T-cell (primary cell): Measurements from ENCODE around the gene CNGA2. TPM values are rescaled to one million over a fixed set of nuclear protein-coding genes. Genes with fewer than 3 reads are reported as not detected.

ENCODE experiments used
- ATAC-seq, 4 experiments: fragments of 200-7000 bp in 3 of 4; fragments of 150-1000 bp in 1 of 4; cut with Tn5 transposase; replicated peaks in 1 of 4; 1 replicate in 3 of 4; 2 replicates in 1 of 4; pipeline ENCODE4 v1.10.0; 2021; ENCODE audit warnings: moderate library complexity in 3 of 4, mild to moderate bottlenecking in 2 of 4, moderate number of reproducible peaks in 1 of 4
- CTCF ChIA-PET, 2 donors: fragments of 300-600 bp; sonication (Branson Sonifier 250); formaldehyde crosslinking; loops; one replicate each; lab custom pipeline; 2022; ENCODE audit warnings: antibody characterized with exemption in 2 of 2; lab: Charles Lee
- POLR2A ChIA-PET, 2 donors: fragments of 300-600 bp; sonication (Branson Sonifier 250); formaldehyde crosslinking; loops; one replicate each; lab custom pipeline; 2022; ENCODE audit warnings: antibody characterized with exemption in 2 of 2; lab: Charles Lee
- DNase-seq, 35 experiments: peaks; one replicate each; pipeline versions ENCODE4 v3.0.0 to v3.0.0-alpha.2; 2013 to 2023
- H3K27ac ChIP-seq: one replicate; pipeline ENCODE4 v1.5.1; 2013; ENCODE audit warnings: low read length
- H3K27me3 ChIP-seq, 2 experiments: replicated peaks in 1 of 2; 1 replicate in 1 of 2; 2 replicates in 1 of 2; pipeline versions ENCODE4 v1.6.1 to v1.7.0; 2013; ENCODE audit warnings: low read length in 1 of 2, mixed read lengths in 1 of 2; ENCODE audit not compliant: control insufficient read depth in 2 of 2, insufficient read depth in 2 of 2; ENCODE audit errors: extremely low read depth in 1 of 2
- H3K36me3 ChIP-seq, 2 donors: 1 replicate in 1 of 2; 2 replicates in 1 of 2; pipeline versions ENCODE4 v1.6.1 to v1.7.0; 2013; ENCODE audit warnings: low read length in 1 of 2; ENCODE audit not compliant: control insufficient read depth in 2 of 2, insufficient read depth in 1 of 2; ENCODE audit errors: extremely low read depth in 1 of 2
- H3K4me1 ChIP-seq, 2 experiments: 1 replicate in 1 of 2; 2 replicates in 1 of 2; pipeline versions ENCODE4 v1.6.1 to v1.7.0; 2013; ENCODE audit warnings: low read length in 2 of 2, mixed read lengths in 1 of 2; ENCODE audit not compliant: insufficient read depth in 2 of 2, control insufficient read depth in 1 of 2; ENCODE audit errors: extremely low read depth in 1 of 2
- H3K4me3 ChIP-seq, 2 donors: 1 replicate in 1 of 2; 2 replicates in 1 of 2; pipeline versions ENCODE4 v1.5.1 to v1.7.0; 2013; ENCODE audit warnings: mild to moderate bottlenecking in 2 of 2, low read length in 1 of 2, moderate library complexity in 1 of 2; ENCODE audit not compliant: control insufficient read depth in 1 of 2; ENCODE audit errors: extremely low read depth in 1 of 2
- H3K9me3 ChIP-seq: 2 replicates; pipeline ENCODE4 v1.7.0; 2013
- H3K27ac Mint-ChIP-seq, 2 donors: one replicate each; pipeline ENCODE4 v1.8.0; 2020 to 2021; ENCODE audit warnings: mild to moderate bottlenecking in 2 of 2, mixed read lengths in 2 of 2
- H3K27me3 Mint-ChIP-seq, 2 donors: one replicate each; pipeline ENCODE4 v1.8.0; 2021 to 2022; ENCODE audit warnings: mixed read lengths in 2 of 2
- H3K36me3 Mint-ChIP-seq: one replicate; pipeline ENCODE4 v1.8.0; 2021; ENCODE audit warnings: mixed read lengths
- H3K4me1 Mint-ChIP-seq, 3 donors: one replicate each; pipeline ENCODE4 v1.8.0; 2020 to 2022; ENCODE audit warnings: mixed read lengths in 3 of 3, mild to moderate bottlenecking in 1 of 3
- H3K4me3 Mint-ChIP-seq, 3 donors: one replicate each; pipeline ENCODE4 v1.8.0; 2020 to 2022; ENCODE audit warnings: mild to moderate bottlenecking in 3 of 3, mixed read lengths in 3 of 3, moderate library complexity in 3 of 3
- H3K9me3 Mint-ChIP-seq, 3 donors: one replicate each; pipeline ENCODE4 v1.8.0; 2020 to 2022; ENCODE audit warnings: mixed read lengths in 3 of 3
- WGBS: methylation state at CpG from one replicate; pipeline ENCODE4 v1.1.5; 2013; ENCODE audit warnings: missing lambda C conversion rate; ENCODE audit not compliant: insufficient coverage; 5-methylcytosine and 5-hydroxymethylcytosine counted together
- total RNA-seq, 35 experiments: library from RNA in 6 of 35; stranded (reverse) in 6 of 35; fragments of 120-200 nt in 1 of 35; gene quantifications; one replicate each; pipeline versions ENCODE4 v1.2.1 to v1.2.4 and lab custom pipeline; 2013 to 2026

Gene CNGA2
- total RNA-seq, 5 donors from 2014 or later (not counting 1 experiment from before 2014, with no cell fraction given) = not detected

- ATAC-seq = no peak
- Histone ChIP-seq H3K4me1 (no peaks in the 10 kb centered on the region), H3K4me3 (no peak overlapping the region), H3K27ac (no peak overlapping the region), H3K9me3 (no peaks in the 10 kb centered on the region), H3K27me3 (peaks cover 0 to 6% of the 10 kb centered on the region in 2 experiments), H3K36me3 (no peaks in the 10 kb centered on the region)
- Mint-ChIP-seq H3K4me1 (no peaks in the 10 kb centered on the region), H3K9me3 (no peaks in the 10 kb centered on the region), H3K27ac (no peak overlapping the region), H3K27me3 (peaks cover 4 to 22% of the 10 kb centered on the region in 2 donors), H3K4me3 (no peak overlapping the region), H3K36me3 (no peaks in the 10 kb centered on the region)
- CTCF ChIA-PET = no interaction called here
- POLR2A ChIA-PET = no interaction called here
- DNase-seq = no peak
- no CpG with 5 or more reads among the region's 4 CpGs for whole genome bisulfite sequencing
Observed at GRCh38 chrX:151727346-151727745, 7.2 kb upstream of the CNGA2 start.

GRCh38 chrX:151729056-151729725, 5.4 kb upstream of the CNGA2 start:
- H3K9me3 Mint-ChIP-seq = no peaks in the 10 kb centered on the region
- ATAC-seq = no peak
- H3K27me3 ChIP-seq = peaks cover 0 to 6% of the 10 kb centered on the region in 2 experiments
- H3K36me3 ChIP-seq = no peaks in the 10 kb centered on the region
- no peak overlapping the region for H3K4me3 Mint-ChIP-seq
- ChIA-PET CTCF (no interaction called here), POLR2A (no interaction called here)
- no peaks in the 10 kb centered on the region for H3K36me3 Mint-ChIP-seq
- H3K9me3 ChIP-seq = no peaks in the 10 kb centered on the region
- H3K4me1 Mint-ChIP-seq = no peaks in the 10 kb centered on the region
- peaks cover 8 to 24% of the 10 kb centered on the region in 2 donors for H3K27me3 Mint-ChIP-seq
- no peak overlapping the region for H3K27ac Mint-ChIP-seq
- H3K4me3 ChIP-seq = no peak overlapping the region
- no peaks in the 10 kb centered on the region for H3K4me1 ChIP-seq
- H3K27ac ChIP-seq = no peak overlapping the region
- no CpG with 5 or more reads among the region's 4 CpGs for WGBS
- no peak for DNase-seq

GRCh38 chrX:151735219-151735618, 673 bp downstream of the CNGA2 start:
- H3K4me3 ChIP-seq = no peak overlapping the region
- DNase-seq (no peak), ATAC-seq (no peak)
- H3K36me3 ChIP-seq = no peaks in the 10 kb centered on the region
- WGBS = no CpG with 5 or more reads among the region's 2 CpGs
- ChIA-PET CTCF (no interaction called here), POLR2A (no interaction called here)
- Mint-ChIP-seq H3K27ac (no peak overlapping the region), H3K9me3 (no peaks in the 10 kb centered on the region), H3K4me1 (no peaks in the 10 kb centered on the region), H3K4me3 (no peak overlapping the region), H3K27me3 (peaks cover 15 to 44% of the 10 kb centered on the region in 2 donors), H3K36me3 (no peaks in the 10 kb centered on the region)
- no peak overlapping the region for H3K27ac ChIP-seq
- peaks cover 0 to 6% of the 10 kb centered on the region in 2 experiments for H3K27me3 ChIP-seq
- H3K9me3 ChIP-seq = no peaks in the 10 kb centered on the region
- no peaks in the 10 kb centered on the region for H3K4me1 ChIP-seq

GRCh38 chrX:151736685-151737084, 2.1 kb downstream of the CNGA2 start:
- H3K27ac Mint-ChIP-seq = no peak overlapping the region
- no peaks in the 10 kb centered on the region for H3K36me3 Mint-ChIP-seq
- no peak for DNase-seq
- H3K4me1 ChIP-seq = no peaks in the 10 kb centered on the region
- WGBS = 90% methylated on average over 4 of the region's 6 CpGs
- POLR2A ChIA-PET = interaction anchor here in 1 of 2 donors (0.6 kb wide), 1 partner anchor 276 kb away, joined by 4 read pairs; no protein-coding TSS in a partner anchor
- no peak overlapping the region for H3K4me3 ChIP-seq
- H3K27me3 ChIP-seq = peaks cover 0 to 6% of the 10 kb centered on the region in 2 experiments
- no peak for ATAC-seq
- H3K9me3 ChIP-seq = no peaks in the 10 kb centered on the region
- H3K4me3 Mint-ChIP-seq = no peak overlapping the region
- H3K36me3 ChIP-seq = no peaks in the 10 kb centered on the region
- CTCF ChIA-PET = no interaction called here
- no peaks in the 10 kb centered on the region for H3K9me3 Mint-ChIP-seq
- H3K27me3 Mint-ChIP-seq = peaks cover 15 to 40% of the 10 kb centered on the region in 2 donors
- H3K27ac ChIP-seq = no peak overlapping the region
- no peaks in the 10 kb centered on the region for H3K4me1 Mint-ChIP-seq

- WGBS = no CpG with 5 or more reads among the region's 5 CpGs
- Mint-ChIP-seq H3K4me1 (no peaks in the 10 kb centered on the region), H3K27me3 (peaks cover 11 to 33% of the 10 kb centered on the region in 2 donors), H3K36me3 (no peaks in the 10 kb centered on the region), H3K4me3 (no peak overlapping the region), H3K9me3 (no peaks in the 10 kb centered on the region), H3K27ac (no peak overlapping the region)
- DNase-seq (no peak), ATAC-seq (no peak)
- H3K36me3 ChIP-seq = no peaks in the 10 kb centered on the region
- ChIA-PET POLR2A (interaction anchor here in 1 of 2 donors (0.6 kb wide), 1 partner anchor 275 kb away, joined by 4 read pairs; no protein-coding TSS in a partner anchor), CTCF (interaction anchor here in 1 of 2 donors (0.7 kb wide), 1 partner anchor 16 kb away, joined by 10 read pairs; no protein-coding TSS in a partner anchor)
- no peaks in the 10 kb centered on the region for H3K4me1 ChIP-seq
- no peak overlapping the region for H3K27ac ChIP-seq
- no peak overlapping the region for H3K4me3 ChIP-seq
- no peaks in the 10 kb centered on the region for H3K9me3 ChIP-seq
- H3K27me3 ChIP-seq = peaks cover 0 to 6% of the 10 kb centered on the region in 2 experiments
Observed at GRCh38 chrX:151737494-151737893, 2.9 kb downstream of the CNGA2 start.

- CTCF ChIA-PET = no interaction called here
- H3K4me1 ChIP-seq = no peaks in the 10 kb centered on the region
- no peaks in the 10 kb centered on the region for H3K9me3 ChIP-seq
- Mint-ChIP-seq H3K4me3 (no peak overlapping the region), H3K27ac (no peak overlapping the region), H3K4me1 (no peaks in the 10 kb centered on the region), H3K27me3 (peaks cover 11 to 34% of the 10 kb centered on the region in 2 donors), H3K9me3 (no peaks in the 10 kb centered on the region), H3K36me3 (no peaks in the 10 kb centered on the region)
- WGBS = 60% methylated on average over 1 of the region's 7 CpGs
- POLR2A ChIA-PET = no interaction called here
- H3K27me3 ChIP-seq = peaks cover 0 to 6% of the 10 kb centered on the region in 2 experiments
- no peak overlapping the region for H3K4me3 ChIP-seq
- ATAC-seq = no peak
- H3K36me3 ChIP-seq = no peaks in the 10 kb centered on the region
- DNase-seq = no peak
- no peak overlapping the region for H3K27ac ChIP-seq
Observed at GRCh38 chrX:151738751-151739150, 4.2 kb downstream of the CNGA2 start.
